SH-SY5Y (cell line): Measurements from ENCODE around the gene FLOT1.

Source experiments
- GATA2 ChIP-seq: IDR thresholded peaks from 2 replicates; pipeline ENCODE4 v1.6.1; 2011; ENCODE audit warnings: mild to moderate bottlenecking, low read depth, low read length
- GATA3 ChIP-seq: IDR thresholded peaks from 2 replicates; pipeline ENCODE4 v1.6.1; 2011; ENCODE audit warnings: low read depth, mild to moderate bottlenecking, low read length, moderate library complexity

Gene FLOT1

GRCh38 chr6:30703011-30703410, 39.5 kb downstream of the FLOT1 start:
- no peak for TF ChIP-seq GATA2
- no peak for TF ChIP-seq GATA3

GRCh38 chr6:30700340-30700739, 42.1 kb downstream of the FLOT1 start:
- no peak for TF ChIP-seq GATA3
- TF ChIP-seq GATA2: no peak

GRCh38 chr6:30696432-30696831, 46.1 kb downstream of the FLOT1 start:
- TF ChIP-seq GATA2 (no peak), GATA3 (no peak)

- no peak for TF ChIP-seq GATA3
- no peak for TF ChIP-seq GATA2
Measured at GRCh38 chr6:30691208-30691847, 51.2 kb downstream of the FLOT1 start.

- TF ChIP-seq GATA2 (no peak), GATA3 (no peak)
Measured at GRCh38 chr6:30690403-30691207, 51.9 kb downstream of the FLOT1 start, which contains the start of gene NRM. TSS of gene NRM (minus strand) at chr6:30690984. CDS start at chr6:30690974, 10 bp downstream.

GRCh38 chr6:30689985-30690384, 52.5 kb downstream of the FLOT1 start:
- TF ChIP-seq GATA2 (no peak), GATA3 (no peak)

GRCh38 chr6:30689022-30689865, 53.2 kb downstream of the FLOT1 start:
- TF ChIP-seq GATA2: no peak
- TF ChIP-seq GATA3: no peak

- TF ChIP-seq GATA3 (no peak), GATA2 (no peak)
Measured at GRCh38 chr6:30688569-30688968, 53.9 kb downstream of the FLOT1 start.

GRCh38 chr6:30687659-30688431, 54.6 kb downstream of the FLOT1 start:
- TF ChIP-seq GATA2 (no peak), GATA3 (no peak)

GRCh38 chr6:30686908-30687658, 55.4 kb downstream of the FLOT1 start:
- TF ChIP-seq GATA2: no peak
- no peak for TF ChIP-seq GATA3

- TF ChIP-seq GATA2 (no peak), GATA3 (no peak)
Measured at GRCh38 chr6:30686009-30686907, 56.2 kb downstream of the FLOT1 start, which contains the start of gene PPP1R18. TSS of gene PPP1R18 (minus strand) at chr6:30686645. CDS start at chr6:30686018, 627 bp downstream.
